H9 (cell line): ENCODE data around the gene LTA4H. TPM values are rescaled to one million over a fixed set of nuclear protein-coding genes. Genes with fewer than 3 reads are reported as not detected.

Source experiments
- DNase-seq: peaks from one replicate; pipeline ENCODE4 v3.0.0-alpha.2; 2017
- H2AFZ ChIP-seq: one replicate; pipeline ENCODE4 v1.6.1; 2013; ENCODE audit warnings: mild to moderate bottlenecking, low read length, control low read depth, moderate library complexity
- H2AK5ac ChIP-seq: 2 replicates; pipeline ENCODE4 v1.6.1; 2013; ENCODE audit warnings: low read length, control low read depth, mixed read lengths; ENCODE audit not compliant: insufficient read length
- H2BK120ac ChIP-seq: one replicate; pipeline ENCODE4 v1.6.1; 2013; ENCODE audit warnings: low read depth, mild to moderate bottlenecking, low read length, control low read depth, inconsistent platforms; ENCODE audit not compliant: poor library complexity, severe bottlenecking
- H2BK12ac ChIP-seq: 2 replicates; pipeline ENCODE4 v1.6.1; 2013; ENCODE audit warnings: low read length, control low read depth, mixed read lengths, low read depth; ENCODE audit not compliant: insufficient read length
- H2BK15ac ChIP-seq: 2 replicates; pipeline ENCODE4 v1.6.1; 2013; ENCODE audit warnings: low read depth, low read length, control low read depth
- H2BK20ac ChIP-seq: one replicate; pipeline ENCODE4 v1.6.1; 2013; ENCODE audit warnings: low read depth, mild to moderate bottlenecking, low read length, control low read depth, inconsistent platforms; ENCODE audit not compliant: poor library complexity, severe bottlenecking
- H2BK5ac ChIP-seq: 2 replicates; pipeline ENCODE4 v1.6.1; 2013; ENCODE audit warnings: low read length, control low read depth, mixed read lengths; ENCODE audit not compliant: insufficient read length
- H3K14ac ChIP-seq: 2 replicates; pipeline ENCODE4 v1.6.1; 2013; ENCODE audit warnings: low read length, control low read depth; ENCODE audit not compliant: insufficient read depth
- H3K18ac ChIP-seq: 2 replicates; pipeline ENCODE4 v1.6.1; 2013; ENCODE audit warnings: low read depth, mild to moderate bottlenecking, mixed read lengths, low read length, control low read depth; ENCODE audit not compliant: insufficient read length
- H3K23ac ChIP-seq: 2 replicates; pipeline ENCODE4 v1.6.1; 2013; ENCODE audit warnings: low read length, control low read depth, mixed read lengths, low read depth; ENCODE audit not compliant: insufficient read length
- H3K23me2 ChIP-seq: 2 replicates; pipeline ENCODE4 v1.6.1; 2013; ENCODE audit warnings: low read depth, mild to moderate bottlenecking, mixed read lengths, low read length, control low read depth; ENCODE audit not compliant: insufficient read length, poor library complexity, severe bottlenecking
- H3K27ac ChIP-seq: 2 replicates; pipeline ENCODE4 v1.5.1; 2013; ENCODE audit warnings: low read length, control low read depth, mixed read lengths, low read depth; ENCODE audit not compliant: insufficient read length
- H3K27me3 ChIP-seq: 2 replicates; pipeline ENCODE4 v1.6.1; 2013; ENCODE audit warnings: low read length, control low read depth, inconsistent platforms; ENCODE audit not compliant: insufficient read depth
- H3K4ac ChIP-seq: 2 replicates; pipeline ENCODE4 v1.6.1; 2013; ENCODE audit warnings: low read depth, mild to moderate bottlenecking, control low read depth, inconsistent platforms, low read length, moderate library complexity
- H3K4me1 ChIP-seq: 2 replicates; pipeline ENCODE4 v1.6.1; 2013; ENCODE audit warnings: low read length, control low read depth, inconsistent platforms; ENCODE audit not compliant: insufficient read depth
- H3K4me2 ChIP-seq: 2 replicates; pipeline ENCODE4 v1.6.1; 2013; ENCODE audit warnings: low read length, control low read depth, mixed read lengths; ENCODE audit not compliant: insufficient read length, insufficient read depth
- H3K56ac ChIP-seq: 2 replicates; pipeline ENCODE4 v1.6.1; 2013; ENCODE audit warnings: low read depth, mild to moderate bottlenecking, mixed read lengths, low read length, control low read depth; ENCODE audit not compliant: insufficient read length
- H3K79me1 ChIP-seq: 2 replicates; pipeline ENCODE4 v1.6.1; 2013; ENCODE audit warnings: low read depth, mild to moderate bottlenecking, moderate library complexity, low read length, control low read depth, inconsistent platforms; ENCODE audit not compliant: insufficient read depth, poor library complexity, severe bottlenecking
- H3K79me2 ChIP-seq: 2 replicates; pipeline ENCODE4 v1.6.1; 2013; ENCODE audit warnings: low read length, control low read depth, inconsistent platforms; ENCODE audit not compliant: insufficient read depth
- H3K9ac ChIP-seq: 2 replicates; pipeline ENCODE4 v1.6.1; 2013; ENCODE audit warnings: low read length, control low read depth, mixed read lengths; ENCODE audit not compliant: insufficient read length; ENCODE audit errors: extremely low read depth
- H3K9me3 ChIP-seq: one replicate; pipeline ENCODE4 v1.6.1; 2013; ENCODE audit warnings: low read depth, low read length, inconsistent platforms; ENCODE audit not compliant: control insufficient read depth
- H3T11ph ChIP-seq: one replicate; pipeline ENCODE4 v1.6.1; 2013; ENCODE audit warnings: mild to moderate bottlenecking, low read length, control low read depth, inconsistent platforms
- H4K20me1 ChIP-seq: one replicate; pipeline ENCODE4 v1.6.1; 2013; ENCODE audit not compliant: control insufficient read depth, insufficient read length, insufficient read depth
- H4K5ac ChIP-seq: 2 replicates; pipeline ENCODE4 v1.6.1; 2013; ENCODE audit warnings: low read depth, mild to moderate bottlenecking, mixed read lengths, low read length, control low read depth; ENCODE audit not compliant: insufficient read length
- H4K8ac ChIP-seq: replicated peaks from 2 replicates; pipeline ENCODE4 v1.6.1; 2013; ENCODE audit warnings: low read length, control low read depth, mixed read lengths, low read depth; ENCODE audit not compliant: insufficient read length
- H4K91ac ChIP-seq: 2 replicates; pipeline ENCODE4 v1.6.1; 2013; ENCODE audit warnings: low read depth, mild to moderate bottlenecking, moderate library complexity, mixed read lengths, low read length, control low read depth; ENCODE audit not compliant: insufficient read length
- H3K27ac Mint-ChIP-seq, 3 experiments: 2 replicates in 2 of 3; 3 replicates in 1 of 3; pipeline ENCODE4 v1.8.0; 2020 to 2021; ENCODE audit warnings: mixed read lengths in 3 of 3, mild to moderate bottlenecking in 1 of 3, moderate library complexity in 1 of 3
- H3K27me3 Mint-ChIP-seq: 2 replicates; pipeline ENCODE4 v1.8.0; 2021; ENCODE audit warnings: low read depth, mild to moderate bottlenecking, moderate library complexity, mixed read lengths
- H3K36me3 Mint-ChIP-seq, 3 experiments: 2 replicates in 2 of 3; 3 replicates in 1 of 3; pipeline ENCODE4 v1.8.0; 2020 to 2021; ENCODE audit warnings: low read depth in 3 of 3, mixed read lengths in 3 of 3; ENCODE audit not compliant: insufficient read depth in 1 of 3
- H3K4me1 Mint-ChIP-seq, 2 experiments: 2 replicates each; pipeline ENCODE4 v1.8.0; 2020; ENCODE audit warnings: mixed read lengths in 2 of 2
- H3K4me3 Mint-ChIP-seq, 2 experiments: 2 replicates in 1 of 2; 3 replicates in 1 of 2; pipeline ENCODE4 v1.8.0; 2020 to 2021; ENCODE audit warnings: mild to moderate bottlenecking in 2 of 2, mixed read lengths in 2 of 2, moderate library complexity in 1 of 2
- H3K9me3 Mint-ChIP-seq, 2 experiments: 2 replicates in 1 of 2; 3 replicates in 1 of 2; pipeline ENCODE4 v1.8.0; 2020; ENCODE audit warnings: mild to moderate bottlenecking in 2 of 2, mixed read lengths in 2 of 2, moderate library complexity in 1 of 2
- WGBS: extraction: QIAGEN DNeasy Blood & Tissue Kit; methylation state at CpG from one replicate; pipeline ENCODE4 v1.1.7; 2013; ENCODE audit warnings: missing lambda C conversion rate, low lambda C conversion rate, mixed read lengths; ENCODE audit not compliant: insufficient read length; ENCODE audit errors: extremely low coverage; 5-methylcytosine and 5-hydroxymethylcytosine counted together
- total RNA-seq: library from RNA; stranded (reverse); gene quantifications from 2 replicates; pipeline ENCODE4 v1.2.1, GENCODE V29; 2021
- TF ChIP-seq, protein P1 (sequence below): fragments of 200-600 bp; sonication (generic); conservative IDR thresholded peaks from 3 replicates; pipeline ENCODE4 v1.8.0; 2021; ENCODE audit warnings: antibody characterized with exemption, mild to moderate bottlenecking

LTA4H gene
- total RNA-seq, 1 experiment from 2014 or later, result 144 TPM

- Mint-ChIP-seq H3K4me3 (no peak overlapping the region), H3K4me1 (peaks cover 34 to 44% of the 10 kb centered on the region in 2 experiments)
Measured at GRCh38 chr12:95953000-95953399, 82.4 kb downstream of the LTA4H start.

More at GRCh38 chr12:95953000-95953399, 82.4 kb downstream of the LTA4H start:
- H3K18ac ChIP-seq, result no peak overlapping the region
- no peak overlapping the region for H2BK120ac ChIP-seq
- Mint-ChIP-seq H3K9me3 (peaks cover 0 to 4% of the 10 kb centered on the region in 2 experiments; a peak in 2 of 5 replicates), H3K36me3 (peaks cover 0 to 8% (median 0%) of the 10 kb centered on the region in 3 experiments; a peak in 1 of 7 replicates), H3K27me3 (no peaks in the 10 kb centered on the region; the same call in 1 of the 2 replicates), H3K27ac (no peak overlapping the region)
- no peaks in the 10 kb centered on the region for H3K27me3 ChIP-seq
- no peak overlapping the region for H2BK15ac ChIP-seq
- no peaks in the 10 kb centered on the region for H3K9me3 ChIP-seq
- H3K4me2 ChIP-seq, result no peak overlapping the region
- no peak overlapping the region for H4K8ac ChIP-seq
- no peaks in the 10 kb centered on the region for H3K79me1 ChIP-seq
- H2BK5ac ChIP-seq, result no peak overlapping the region
- DNase-seq, result no peak
- no peak overlapping the region for H3T11ph ChIP-seq
- H4K20me1 ChIP-seq, result no peaks in the 10 kb centered on the region
- no peaks in the 10 kb centered on the region for H3K79me2 ChIP-seq
- TF ChIP-seq, protein P1, sequence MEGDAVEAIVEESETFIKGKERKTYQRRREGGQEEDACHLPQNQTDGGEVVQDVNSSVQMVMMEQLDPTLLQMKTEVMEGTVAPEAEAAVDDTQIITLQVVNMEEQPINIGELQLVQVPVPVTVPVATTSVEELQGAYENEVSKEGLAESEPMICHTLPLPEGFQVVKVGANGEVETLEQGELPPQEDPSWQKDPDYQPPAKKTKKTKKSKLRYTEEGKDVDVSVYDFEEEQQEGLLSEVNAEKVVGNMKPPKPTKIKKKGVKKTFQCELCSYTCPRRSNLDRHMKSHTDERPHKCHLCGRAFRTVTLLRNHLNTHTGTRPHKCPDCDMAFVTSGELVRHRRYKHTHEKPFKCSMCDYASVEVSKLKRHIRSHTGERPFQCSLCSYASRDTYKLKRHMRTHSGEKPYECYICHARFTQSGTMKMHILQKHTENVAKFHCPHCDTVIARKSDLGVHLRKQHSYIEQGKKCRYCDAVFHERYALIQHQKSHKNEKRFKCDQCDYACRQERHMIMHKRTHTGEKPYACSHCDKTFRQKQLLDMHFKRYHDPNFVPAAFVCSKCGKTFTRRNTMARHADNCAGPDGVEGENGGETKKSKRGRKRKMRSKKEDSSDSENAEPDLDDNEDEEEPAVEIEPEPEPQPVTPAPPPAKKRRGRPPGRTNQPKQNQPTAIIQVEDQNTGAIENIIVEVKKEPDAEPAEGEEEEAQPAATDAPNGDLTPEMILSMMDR, result no peak
- no peak overlapping the region for H3K23ac ChIP-seq
- no peak overlapping the region for H3K4ac ChIP-seq
- H3K56ac ChIP-seq, result no peak overlapping the region
- no peak overlapping the region for H2AFZ ChIP-seq
- no peak overlapping the region for H2AK5ac ChIP-seq
- H3K14ac ChIP-seq, result no peak overlapping the region
- H3K23me2 ChIP-seq, result no peaks in the 10 kb centered on the region
- H2BK12ac ChIP-seq, result no peak overlapping the region
- no peaks in the 10 kb centered on the region; the same call in 1 of the 2 replicates for H3K4me1 ChIP-seq
- H3K27ac ChIP-seq, result no peak overlapping the region
- no CpG with 5 or more reads among the region's 1 CpG for WGBS
- no peak overlapping the region for H4K5ac ChIP-seq
- no peak overlapping the region for H3K9ac ChIP-seq
- H2BK20ac ChIP-seq, result no peak overlapping the region
- H4K91ac ChIP-seq, result no peak overlapping the region
